CD14-positive monocyte (primary cell): ENCODE measurements around the gene CACHD1. TPM values are rescaled to one million over a fixed set of nuclear protein-coding genes. Genes with fewer than 3 reads are reported as not detected.

ENCODE experiments used
- DNase-seq, 3 donors: peaks; one replicate each; pipeline ENCODE4 v3.0.0-alpha.2; 2011 to 2022
- H2AFZ ChIP-seq: 2 replicates; pipeline ENCODE4 v1.6.0; 2012; ENCODE audit warnings: mild to moderate bottlenecking, low read depth, low read length, inconsistent platforms; ENCODE audit not compliant: insufficient read depth, poor library complexity, severe bottlenecking
- H3K27ac ChIP-seq, 2 donors: 1 replicate in 1 of 2; 2 replicates in 1 of 2; pipeline ENCODE4 v1.5.1; 2012 to 2013; ENCODE audit warnings: low read length in 2 of 2, control low read depth in 1 of 2, inconsistent platforms in 1 of 2, low read depth in 1 of 2, mild to moderate bottlenecking in 1 of 2
- H3K27me3 ChIP-seq, 2 donors: one replicate each; pipeline versions ENCODE4 v1.6.0 to v1.6.1; 2011 to 2013; ENCODE audit warnings: low read length in 2 of 2; ENCODE audit not compliant: control insufficient read depth in 2 of 2, insufficient read depth in 2 of 2
- H3K36me3 ChIP-seq, 2 donors: replicated peaks in 1 of 2; 1 replicate in 1 of 2; 2 replicates in 1 of 2; pipeline versions ENCODE4 v1.5.1 to v1.6.1; 2012 to 2013; ENCODE audit warnings: low read length in 2 of 2, control low read depth in 1 of 2, inconsistent platforms in 1 of 2, mild to moderate bottlenecking in 1 of 2; ENCODE audit not compliant: insufficient read depth in 2 of 2, control insufficient read depth in 1 of 2
- H3K4me1 ChIP-seq, 2 donors: 1 replicate in 1 of 2; 2 replicates in 1 of 2; pipeline versions ENCODE4 v1.5.1 to v1.6.1; 2012 to 2013; ENCODE audit warnings: low read length in 2 of 2, control low read depth in 1 of 2, inconsistent platforms in 1 of 2, mild to moderate bottlenecking in 1 of 2, moderate library complexity in 1 of 2; ENCODE audit not compliant: insufficient read depth in 2 of 2, control insufficient read depth in 1 of 2
- H3K4me2 ChIP-seq: replicated peaks from 2 replicates; pipeline ENCODE3; 2012; ENCODE audit warnings: low read length, moderate library complexity, mild to moderate bottlenecking; ENCODE audit not compliant: poor library complexity, severe bottlenecking; ENCODE audit errors: extremely low read depth
- H3K4me3 ChIP-seq, 3 experiments: fragments of 200-600 bp in 1 of 3; sonication (generic) in 1 of 3; replicated peaks in 1 of 3; 1 replicate in 2 of 3; 2 replicates in 1 of 3; pipeline ENCODE4 v1.5.1; 2011 to 2013; ENCODE audit warnings: low read length in 3 of 3, mild to moderate bottlenecking in 3 of 3, control low read depth in 2 of 3, low read depth in 2 of 3, inconsistent platforms in 1 of 3, moderate library complexity in 1 of 3
- H3K79me2 ChIP-seq: 2 replicates; pipeline ENCODE4 v1.6.0; 2012; ENCODE audit warnings: mild to moderate bottlenecking, control low read depth, inconsistent platforms, low read length, moderate library complexity; ENCODE audit not compliant: insufficient read depth
- H3K9ac ChIP-seq: 2 replicates; pipeline ENCODE4 v1.6.0; 2017; ENCODE audit warnings: low read length, mild to moderate bottlenecking; ENCODE audit not compliant: insufficient read depth, poor library complexity, severe bottlenecking
- H3K9me3 ChIP-seq, 2 donors: replicated peaks in 1 of 2; 1 replicate in 1 of 2; 2 replicates in 1 of 2; pipeline versions ENCODE4 v1.5.1 to v1.6.1; 2012 to 2013; ENCODE audit warnings: low read length in 2 of 2, control low read depth in 1 of 2; ENCODE audit not compliant: control insufficient read depth in 1 of 2, insufficient read depth in 1 of 2
- H4K20me1 ChIP-seq: 2 replicates; pipeline ENCODE4 v1.6.0; 2012; ENCODE audit warnings: mild to moderate bottlenecking, low read length, control low read depth, moderate library complexity; ENCODE audit not compliant: insufficient read depth
- H3K27ac Mint-ChIP-seq, 7 donors: one replicate each; pipeline ENCODE4 v1.8.0; 2020; ENCODE audit warnings: mild to moderate bottlenecking in 7 of 7, mixed read lengths in 7 of 7, moderate library complexity in 6 of 7, inconsistent platforms in 2 of 7
- H3K27me3 Mint-ChIP-seq, 3 donors: one replicate each; pipeline ENCODE4 v1.8.0; 2021 to 2022; ENCODE audit warnings: low read depth in 3 of 3, mild to moderate bottlenecking in 3 of 3, mixed read lengths in 3 of 3, moderate library complexity in 3 of 3, inconsistent platforms in 1 of 3
- H3K36me3 Mint-ChIP-seq, 2 donors: one replicate each; pipeline ENCODE4 v1.8.0; 2020; ENCODE audit warnings: mixed read lengths in 2 of 2, inconsistent platforms in 1 of 2, mild to moderate bottlenecking in 1 of 2
- H3K4me1 Mint-ChIP-seq: one replicate; pipeline ENCODE4 v1.8.0; 2020; ENCODE audit warnings: mild to moderate bottlenecking, mixed read lengths
- H3K4me3 Mint-ChIP-seq, 2 donors: one replicate each; pipeline ENCODE4 v1.8.0; 2020; ENCODE audit warnings: mild to moderate bottlenecking in 2 of 2, mixed read lengths in 2 of 2, moderate library complexity in 1 of 2
- H3K9me3 Mint-ChIP-seq, 7 donors: one replicate each; pipeline ENCODE4 v1.8.0; 2020 to 2022; ENCODE audit warnings: mixed read lengths in 7 of 7, mild to moderate bottlenecking in 6 of 7, moderate library complexity in 6 of 7, inconsistent platforms in 2 of 7
- WGBS: methylation state at CpG from one replicate; pipeline ENCODE4 v1.1.5; 2013; ENCODE audit warnings: missing lambda C conversion rate; ENCODE audit not compliant: insufficient coverage; 5-methylcytosine and 5-hydroxymethylcytosine counted together
- intact Hi-C, 2 donors: fragments of 100-400 bp; cut with micrococcal nuclease; formaldehyde crosslinking; loops; one replicate each; pipeline versions ENCODE4 v1.15.0 to v1.15.1; 2023
- polyA plus RNA-seq, 3 donors: library from polyadenylated mRNA; depleted of rRNA in 1 of 3; unstranded in 2 of 3; stranded (reverse) in 1 of 3; fragments of 300-500 nt in 2 of 3; fragments of >200 nt in 1 of 3; fragmentation: Illumina TruSeq in 2 of 3; gene quantifications; 1 replicate in 2 of 3; 2 replicates in 1 of 3; pipeline ENCODE4 v1.2.3, GENCODE V29; 2012 to 2021
- TF ChIP-seq, protein P1 (sequence below): fragments of 200-600 bp; IDR thresholded peaks from one replicate; pipeline ENCODE4 v1.8.0; 2022; ENCODE audit warnings: antibody characterized with exemption, mild to moderate bottlenecking

Gene CACHD1
- polyA plus RNA-seq, 3 donors: 0.12 TPM; not detected in 2

DNA sequence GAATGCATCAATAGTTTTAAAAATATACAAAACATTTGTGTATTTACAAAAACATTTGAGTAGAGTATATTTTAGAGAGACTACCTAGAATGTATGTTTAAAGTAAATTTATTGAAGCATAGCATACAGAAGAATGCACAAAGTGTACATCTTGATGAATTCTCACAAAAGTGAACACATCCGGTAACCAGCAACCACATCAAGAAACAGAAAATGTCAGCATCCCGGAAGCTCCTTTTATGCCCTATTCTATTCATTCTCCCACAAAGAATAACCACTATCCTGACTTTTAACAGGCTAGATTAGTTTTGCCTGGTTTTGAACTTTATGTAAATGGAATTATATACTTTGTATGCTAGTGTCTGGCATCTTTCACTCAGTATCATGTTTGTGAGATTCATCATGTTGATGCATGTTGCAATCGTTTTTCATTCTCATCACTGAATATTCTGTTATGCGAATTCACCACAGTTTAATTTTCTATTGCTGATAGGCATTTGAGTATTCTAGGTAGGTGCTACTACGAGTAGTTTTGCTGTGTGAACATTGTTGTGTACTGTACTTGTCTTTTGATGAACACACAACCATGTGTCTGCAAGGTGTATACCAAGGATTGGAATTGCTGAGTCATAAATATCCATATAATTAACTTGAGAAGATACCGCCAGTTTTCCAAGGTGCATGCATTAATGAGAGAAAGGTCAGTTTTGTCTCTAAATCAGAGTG lies 75.4 kb downstream of the CACHD1 start:
- no peak overlapping the region for H3K4me2 ChIP-seq
- intact Hi-C loops: no loop called here
- H3K4me3 ChIP-seq: no peak overlapping the region
- no peaks in the 10 kb centered on the region for H3K27me3 ChIP-seq
- H4K20me1 ChIP-seq: no peaks in the 10 kb centered on the region
- no peaks in the 10 kb centered on the region for H3K9me3 ChIP-seq
- no CpG with 5 or more reads among the region's 6 CpGs for WGBS
- TF ChIP-seq, protein P1, sequence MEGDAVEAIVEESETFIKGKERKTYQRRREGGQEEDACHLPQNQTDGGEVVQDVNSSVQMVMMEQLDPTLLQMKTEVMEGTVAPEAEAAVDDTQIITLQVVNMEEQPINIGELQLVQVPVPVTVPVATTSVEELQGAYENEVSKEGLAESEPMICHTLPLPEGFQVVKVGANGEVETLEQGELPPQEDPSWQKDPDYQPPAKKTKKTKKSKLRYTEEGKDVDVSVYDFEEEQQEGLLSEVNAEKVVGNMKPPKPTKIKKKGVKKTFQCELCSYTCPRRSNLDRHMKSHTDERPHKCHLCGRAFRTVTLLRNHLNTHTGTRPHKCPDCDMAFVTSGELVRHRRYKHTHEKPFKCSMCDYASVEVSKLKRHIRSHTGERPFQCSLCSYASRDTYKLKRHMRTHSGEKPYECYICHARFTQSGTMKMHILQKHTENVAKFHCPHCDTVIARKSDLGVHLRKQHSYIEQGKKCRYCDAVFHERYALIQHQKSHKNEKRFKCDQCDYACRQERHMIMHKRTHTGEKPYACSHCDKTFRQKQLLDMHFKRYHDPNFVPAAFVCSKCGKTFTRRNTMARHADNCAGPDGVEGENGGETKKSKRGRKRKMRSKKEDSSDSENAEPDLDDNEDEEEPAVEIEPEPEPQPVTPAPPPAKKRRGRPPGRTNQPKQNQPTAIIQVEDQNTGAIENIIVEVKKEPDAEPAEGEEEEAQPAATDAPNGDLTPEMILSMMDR: no peak
- no peak overlapping the region for H3K27ac ChIP-seq
- Mint-ChIP-seq H3K9me3 (no peaks in the 10 kb centered on the region), H3K27ac (no peak overlapping the region), H3K4me3 (no peak overlapping the region), H3K27me3 (peaks cover 0 to 2% (median 1%) of the 10 kb centered on the region in 3 donors), H3K4me1 (peaks cover 6% of the 10 kb centered on the region), H3K36me3 (no peaks in the 10 kb centered on the region)
- no peaks in the 10 kb centered on the region for H3K79me2 ChIP-seq
- no peak overlapping the region for H3K9ac ChIP-seq
- peaks cover 4% of the 10 kb centered on the region in 2 donors for H3K4me1 ChIP-seq
- DNase-seq: no peak
- H2AFZ ChIP-seq: no peak overlapping the region
- H3K36me3 ChIP-seq: no peaks in the 10 kb centered on the region

DNA sequence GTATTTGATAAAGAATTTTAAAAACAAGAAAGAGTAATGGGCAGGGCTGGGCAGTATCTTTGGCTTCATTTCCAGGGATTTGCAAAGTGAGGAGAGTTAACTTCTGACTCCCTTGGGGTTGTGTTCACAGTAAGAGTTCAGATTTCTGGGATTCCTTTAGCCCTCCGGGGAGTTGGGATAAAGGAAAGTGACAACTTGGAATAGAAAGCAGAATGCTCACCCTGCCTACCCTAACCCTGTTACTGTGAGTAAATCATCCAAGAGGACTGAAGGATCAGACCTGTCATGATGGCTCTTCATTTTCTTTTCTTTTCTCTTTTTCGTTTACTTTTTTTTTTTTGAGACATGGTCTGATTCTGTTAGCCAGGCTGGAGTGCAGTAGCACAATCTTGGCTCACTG lies 76.1 kb downstream of the CACHD1 start:
- TF ChIP-seq, protein P1: no peak
- intact Hi-C loops: no loop called here
- Histone ChIP-seq H3K9ac (no peak overlapping the region), H3K4me1 (no peaks in the 10 kb centered on the region), H3K27ac (no peak overlapping the region), H3K4me2 (no peak overlapping the region), H3K9me3 (no peaks in the 10 kb centered on the region), H3K79me2 (no peaks in the 10 kb centered on the region), H4K20me1 (no peaks in the 10 kb centered on the region), H3K36me3 (no peaks in the 10 kb centered on the region), H3K4me3 (no peak overlapping the region), H2AFZ (no peak overlapping the region), H3K27me3 (no peaks in the 10 kb centered on the region)
- Mint-ChIP-seq H3K27ac (no peak overlapping the region), H3K27me3 (peaks cover 0 to 2% (median 1%) of the 10 kb centered on the region in 3 donors), H3K9me3 (no peaks in the 10 kb centered on the region), H3K4me3 (no peak overlapping the region), H3K36me3 (no peaks in the 10 kb centered on the region), H3K4me1 (no peaks in the 10 kb centered on the region)
- 78% methylated on average over 1 of the region's 2 CpGs for WGBS
- DNase-seq: no peak
